HEK293T (cell line): ENCODE measurements around the gene USP32.
"Not testable (repeated sequence)": the region's sequence is repeated elsewhere in the genome, so short reads cannot be mapped to it uniquely, and the experiment has no call there.

Experiments used
- CTCF ChIA-PET: fragments of 350-600 bp; formaldehyde crosslinking; extraction: SDS; loops from one replicate; lab custom pipeline; 2021; ENCODE audit warnings: antibody characterized with exemption, inconsistent platforms; lab: Yijun Ruan, JAX
- POLR2A ChIA-PET: fragments of 350-600 bp; formaldehyde crosslinking; extraction: SDS; loops from one replicate; lab custom pipeline; 2020; ENCODE audit warnings: antibody characterized with exemption, inconsistent platforms; lab: Yijun Ruan, JAX
- DNase-seq: peaks from one replicate; pipeline ENCODE4 v3.0.0; 2012; ENCODE audit warnings: mixed read lengths; ENCODE audit errors: extremely low spot score
- ARNT ChIP-seq: fragments of 450-650 bp; IDR thresholded peaks from 2 replicates; pipeline ENCODE4 v1.6.1; 2017; ENCODE audit warnings: mild to moderate bottlenecking
- BHLHE40 ChIP-seq: fragments of 450-650 bp; IDR thresholded peaks from 2 replicates; pipeline ENCODE4 v1.6.1; 2016; ENCODE audit warnings: mild to moderate bottlenecking, moderate library complexity, borderline replicate concordance
- CTBP1 ChIP-seq: fragments of 450-650 bp; IDR thresholded peaks from 2 replicates; pipeline ENCODE4 v1.6.1; 2016; ENCODE audit warnings: borderline replicate concordance
- ELF4 ChIP-seq: fragments of 450-650 bp; IDR thresholded peaks from 2 replicates; pipeline ENCODE4 v1.6.1; 2017; ENCODE audit warnings: antibody characterized with exemption
- FOXA1 ChIP-seq: fragments of 450-650 bp; IDR thresholded peaks from 2 replicates; pipeline ENCODE4 v1.6.1; 2016; ENCODE audit warnings: mild to moderate bottlenecking
- FOXK2 ChIP-seq: fragments of 450-650 bp; IDR thresholded peaks from 2 replicates; pipeline ENCODE4 v1.6.1; 2016; ENCODE audit warnings: mild to moderate bottlenecking
- FOXM1 ChIP-seq: fragments of 450-650 bp; IDR thresholded peaks from 2 replicates; pipeline ENCODE4 v1.6.1; 2017; ENCODE audit warnings: mild to moderate bottlenecking, borderline replicate concordance
- HDGF ChIP-seq: fragments of 450-650 bp; IDR thresholded peaks from 2 replicates; pipeline ENCODE4 v1.6.1; 2017; ENCODE audit warnings: antibody characterized with exemption, borderline replicate concordance
- L3MBTL2 ChIP-seq: fragments of 450-650 bp; conservative IDR thresholded peaks from 2 replicates; pipeline ENCODE4 v1.6.1; 2016; ENCODE audit warnings: mild to moderate bottlenecking
- LEF1 ChIP-seq: fragments of 450-650 bp; IDR thresholded peaks from 2 replicates; pipeline ENCODE4 v1.6.1; 2017; ENCODE audit warnings: mild to moderate bottlenecking, borderline replicate concordance
- NFRKB ChIP-seq: fragments of 450-650 bp; IDR thresholded peaks from 2 replicates; pipeline ENCODE4 v1.6.1; 2016; ENCODE audit warnings: mild to moderate bottlenecking, moderate library complexity
- PKNOX1 ChIP-seq: fragments of 450-650 bp; IDR thresholded peaks from 2 replicates; pipeline ENCODE4 v1.6.1; 2016
- SP1 ChIP-seq: fragments of 450-650 bp; IDR thresholded peaks from 2 replicates; pipeline ENCODE4 v1.6.1; 2017
- SUZ12 ChIP-seq: fragments of 450-650 bp; IDR thresholded peaks from 2 replicates; pipeline ENCODE4 v1.6.1; 2016; ENCODE audit warnings: mild to moderate bottlenecking
- TARDBP ChIP-seq: fragments of 450-650 bp; IDR thresholded peaks from 2 replicates; pipeline ENCODE4 v1.6.1; 2016
- ZNF384 ChIP-seq: fragments of 450-650 bp; IDR thresholded peaks from 2 replicates; pipeline ENCODE4 v1.6.1; 2016

USP32 gene

DNA sequence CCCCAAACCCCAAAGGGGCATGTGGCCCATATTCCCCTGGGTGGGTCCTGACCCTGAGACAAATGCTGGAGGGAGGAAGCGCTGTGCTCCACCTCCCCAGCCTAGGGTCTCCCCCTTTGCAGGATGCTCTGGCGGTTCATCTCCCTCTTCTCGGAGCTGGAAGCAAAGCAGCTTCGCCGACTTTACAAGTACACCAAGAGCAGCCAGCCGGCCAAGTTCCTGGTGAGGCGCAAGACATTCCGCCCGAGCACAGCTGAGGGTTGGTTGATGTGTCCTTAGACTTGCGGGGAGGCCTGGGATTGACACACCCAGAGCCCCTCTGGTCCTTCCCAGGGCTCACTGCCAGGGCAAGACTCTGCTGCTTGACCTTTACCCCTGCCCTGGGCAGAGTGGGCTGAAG, 34.7 kb upstream of the USP32 start:
- ChIA-PET CTCF (interaction anchor here (0.6 kb wide), 1 partner anchor 339 kb away, joined by 3 read pairs; no protein-coding TSS in a partner anchor), POLR2A (no interaction called here)
- no peak for DNase-seq
- TF ChIP-seq PKNOX1 (no peak), SP1 (no peak), NFRKB (no peak), BHLHE40 (no peak), ARNT (no peak), HDGF (no peak), CTBP1 (no peak), SUZ12 (no peak), L3MBTL2 (no peak), ELF4 (no peak), FOXK2 (no peak), FOXA1 (no peak), LEF1 (no peak), TARDBP (no peak)

- TF ChIP-seq PKNOX1, result no peak
- no peak for TF ChIP-seq SP1
- no peak for TF ChIP-seq SUZ12
- no peak for TF ChIP-seq FOXA1
- TF ChIP-seq FOXK2, result no peak
- TF ChIP-seq CTBP1, result no peak
- TF ChIP-seq ELF4, result no peak
- no peak for TF ChIP-seq FOXM1
- TF ChIP-seq ZNF384, result no peak
- TF ChIP-seq L3MBTL2, result no peak
- TF ChIP-seq ARNT, result no peak
- no peak for TF ChIP-seq NFRKB
- no peak for TF ChIP-seq LEF1
- TF ChIP-seq TARDBP, result no peak
- no peak for TF ChIP-seq BHLHE40
- TF ChIP-seq HDGF, result no peak
- ChIA-PET CTCF (interaction anchor here (1.5 kb wide), 1 partner anchor 194 kb away, joined by 5 read pairs; no protein-coding TSS in a partner anchor), POLR2A (interaction anchor here (2.6 kb wide), 1 partner anchor 33 kb away, joined by 8 read pairs; the partner anchor contains the start of gene USP32)
- DNase-seq, result no peak
Observed at GRCh38 chr17:60425626-60426025, 33.7 kb upstream of the USP32 start.

DNA sequence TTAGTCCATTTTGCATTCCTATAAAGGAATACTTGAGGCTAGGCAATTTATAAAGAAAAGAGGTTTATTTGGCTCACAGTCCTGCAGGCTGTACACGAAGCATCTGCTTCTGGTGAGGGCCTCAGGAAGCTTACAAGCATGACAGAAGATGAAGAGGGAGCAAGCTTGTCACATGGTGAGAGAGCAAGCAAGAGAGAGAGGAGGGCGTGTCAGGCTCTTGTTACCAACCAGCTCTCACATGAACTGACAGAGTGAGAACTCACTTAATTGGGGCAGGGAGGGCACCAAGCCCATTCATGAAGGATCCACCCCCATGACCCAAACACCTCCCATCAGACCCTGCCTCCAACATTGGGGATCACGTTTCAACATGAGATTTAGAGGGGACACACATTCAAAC, 31.9 kb upstream of the USP32 start:
- TF ChIP-seq LEF1 (no peak), SP1 (no peak), CTBP1 (no peak), FOXA1 (no peak), FOXM1 (no peak), ZNF384 (no peak)
- DNase-seq, result no peak
- POLR2A ChIA-PET, result interaction anchor here (2.6 kb wide), 1 partner anchor 32 kb away, joined by 8 read pairs; the partner anchor contains the start of gene USP32
- CTCF ChIA-PET, result no interaction called here

- TF ChIP-seq CTBP1, result no peak
- no peak for TF ChIP-seq L3MBTL2
- no peak for TF ChIP-seq ARNT
- TF ChIP-seq ELF4, result no peak
- TF ChIP-seq BHLHE40, result no peak
- POLR2A ChIA-PET, result no interaction called here
- no peak for DNase-seq
- CTCF ChIA-PET, result no interaction called here
Observed at GRCh38 chr17:60422162-60422665, 30.3 kb upstream of the USP32 start, which contains the start of gene CHCT1. Gene CHCT1 (plus strand): TSS chr17:60422489. CDS start chr17:60422593, 104 bp downstream.

GRCh38 chr17:60421273-60422161, 29.6 kb upstream of the USP32 start:
- CTCF ChIA-PET, result no interaction called here
- DNase-seq, result no peak
- TF ChIP-seq FOXK2 (no peak), FOXM1 (no peak), BHLHE40 (no peak), ZNF384 (no peak), PKNOX1 (no peak), NFRKB (no peak), LEF1 (no peak), ARNT (no peak), FOXA1 (no peak), SUZ12 (no peak)
- POLR2A ChIA-PET, result no interaction called here

GRCh38 chr17:60419875-60420274, 27.9 kb upstream of the USP32 start:
- DNase-seq, CTCF ChIA-PET, POLR2A ChIA-PET: not testable (repeated sequence)

DNA sequence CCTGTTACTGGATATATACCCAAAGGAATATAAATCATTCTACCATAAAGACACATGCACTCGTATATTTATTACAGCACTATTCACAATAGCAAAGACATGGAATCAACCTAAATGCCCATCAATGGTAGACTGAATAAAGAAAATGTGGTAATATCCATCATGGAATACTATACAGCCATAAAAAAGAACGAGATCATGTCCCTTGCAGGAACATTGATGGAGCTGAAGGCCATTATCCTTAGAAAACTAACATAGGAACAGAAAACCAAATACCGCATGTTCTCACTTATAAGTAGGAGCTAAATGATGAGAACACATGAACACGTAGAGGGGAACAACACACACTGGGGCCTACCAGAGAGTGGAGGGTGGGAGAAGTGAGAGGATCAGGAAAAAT, 27.1 kb upstream of the USP32 start:
- POLR2A ChIA-PET, DNase-seq, CTCF ChIA-PET: not testable (repeated sequence)
